C4-2B (cell line): ENCODE results near the gene STT3B.
A peak's percentile ranks its signal among the peaks of the same experiment; 100 is the strongest.

Experiments used
- H3K27ac ChIP-seq: fragments of 450-650 bp; 2 replicates; pipeline ENCODE4 v1.5.1; 2017
- ZFX ChIP-seq: fragments of 450-650 bp; IDR thresholded peaks from 2 replicates; pipeline ENCODE4 v1.6.1; 2017
- TF ChIP-seq, protein P1 (sequence below): fragments of 450-650 bp; conservative IDR thresholded peaks from 2 replicates; pipeline ENCODE4 v1.5.1; 2017; ENCODE audit warnings: mild to moderate bottlenecking

The STT3B gene

DNA sequence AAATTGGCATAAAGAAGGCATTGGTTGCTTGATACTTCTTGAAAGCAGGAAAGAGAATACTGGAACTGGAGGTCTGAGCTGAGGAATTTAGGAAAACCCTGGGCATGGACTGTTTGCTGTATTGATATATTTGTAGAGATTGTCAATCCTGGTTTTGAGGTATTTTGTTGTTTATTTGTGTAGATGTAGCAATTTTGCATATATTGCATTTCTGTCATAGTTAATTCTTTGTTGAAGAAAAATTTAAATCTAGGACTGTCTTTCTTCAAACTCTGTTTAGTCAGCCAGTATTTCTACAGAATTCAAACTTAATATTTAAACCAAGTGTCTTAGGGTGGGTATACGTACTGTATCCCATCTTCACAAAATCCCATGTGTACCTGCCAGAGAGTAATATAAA, 9.5 kb downstream of the STT3B start:
- TF ChIP-seq, protein P1, sequence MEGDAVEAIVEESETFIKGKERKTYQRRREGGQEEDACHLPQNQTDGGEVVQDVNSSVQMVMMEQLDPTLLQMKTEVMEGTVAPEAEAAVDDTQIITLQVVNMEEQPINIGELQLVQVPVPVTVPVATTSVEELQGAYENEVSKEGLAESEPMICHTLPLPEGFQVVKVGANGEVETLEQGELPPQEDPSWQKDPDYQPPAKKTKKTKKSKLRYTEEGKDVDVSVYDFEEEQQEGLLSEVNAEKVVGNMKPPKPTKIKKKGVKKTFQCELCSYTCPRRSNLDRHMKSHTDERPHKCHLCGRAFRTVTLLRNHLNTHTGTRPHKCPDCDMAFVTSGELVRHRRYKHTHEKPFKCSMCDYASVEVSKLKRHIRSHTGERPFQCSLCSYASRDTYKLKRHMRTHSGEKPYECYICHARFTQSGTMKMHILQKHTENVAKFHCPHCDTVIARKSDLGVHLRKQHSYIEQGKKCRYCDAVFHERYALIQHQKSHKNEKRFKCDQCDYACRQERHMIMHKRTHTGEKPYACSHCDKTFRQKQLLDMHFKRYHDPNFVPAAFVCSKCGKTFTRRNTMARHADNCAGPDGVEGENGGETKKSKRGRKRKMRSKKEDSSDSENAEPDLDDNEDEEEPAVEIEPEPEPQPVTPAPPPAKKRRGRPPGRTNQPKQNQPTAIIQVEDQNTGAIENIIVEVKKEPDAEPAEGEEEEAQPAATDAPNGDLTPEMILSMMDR: no peak
- no peak for TF ChIP-seq ZFX
- no peak overlapping the region for H3K27ac ChIP-seq

DNA sequence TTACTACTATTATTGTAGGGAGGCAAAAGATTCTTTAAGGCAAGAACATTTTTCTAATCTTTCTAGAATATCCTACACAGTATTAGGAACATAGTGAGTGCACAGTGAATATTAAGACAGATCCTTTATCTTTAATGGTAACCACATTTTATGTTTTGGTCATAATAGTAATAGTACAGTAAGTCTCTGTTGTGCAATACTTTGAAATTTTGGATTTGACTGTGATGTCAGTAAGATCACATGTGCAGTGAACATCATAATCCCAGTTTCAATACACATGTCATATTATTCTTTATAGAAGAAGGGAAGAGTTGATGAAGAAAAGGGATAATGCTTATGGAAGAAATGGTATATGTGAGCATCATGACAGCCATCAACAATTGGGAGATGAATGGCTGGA, 10.7 kb downstream of the STT3B start:
- H3K27ac ChIP-seq: no peak overlapping the region
- no peak for TF ChIP-seq ZFX
- TF ChIP-seq, protein P1: no peak

DNA sequence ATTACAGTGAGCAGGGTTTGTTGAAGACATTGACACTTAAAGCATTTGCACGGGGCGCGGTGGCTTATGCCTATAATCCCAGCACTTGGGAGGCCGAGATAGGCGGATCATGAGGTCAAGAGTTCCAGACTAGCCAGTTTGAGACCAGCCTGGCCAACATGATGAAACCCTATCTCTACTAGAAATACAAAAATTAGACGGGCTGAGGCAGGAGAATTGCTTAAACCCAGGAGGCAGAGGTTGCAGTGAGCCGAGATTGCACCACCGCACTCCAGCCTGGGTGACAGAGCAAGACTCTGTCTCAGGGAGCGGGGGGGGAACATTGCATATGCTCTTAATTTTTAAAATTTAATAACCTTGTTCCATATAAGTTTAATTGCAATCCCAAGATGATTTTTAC, 11.9 kb downstream of the STT3B start:
- H3K27ac ChIP-seq: no peak overlapping the region
- TF ChIP-seq ZFX: no peak
- TF ChIP-seq, protein P1: no peak

DNA sequence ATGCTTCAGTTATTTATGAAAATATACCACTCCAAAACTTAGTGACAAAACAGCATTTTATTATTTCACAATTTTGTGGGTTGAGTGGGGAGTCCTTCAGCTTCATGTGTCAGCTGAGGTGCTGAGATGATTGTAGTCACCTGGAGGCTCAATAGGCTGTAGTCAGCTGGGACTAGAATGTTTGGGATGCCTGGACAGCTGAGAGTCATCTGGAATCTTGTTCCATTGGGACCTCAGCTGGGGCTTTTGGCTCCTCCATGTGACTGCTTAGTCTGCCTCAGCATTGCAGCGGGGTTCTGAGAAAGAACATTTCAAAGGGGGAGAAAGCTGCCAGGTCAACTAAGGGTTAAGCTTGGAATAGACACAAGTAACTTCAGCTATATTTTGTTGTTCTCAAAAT, 13.4 kb downstream of the STT3B start:
- no peak for TF ChIP-seq ZFX
- TF ChIP-seq, protein P1: no peak
- H3K27ac ChIP-seq: no peak overlapping the region

DNA sequence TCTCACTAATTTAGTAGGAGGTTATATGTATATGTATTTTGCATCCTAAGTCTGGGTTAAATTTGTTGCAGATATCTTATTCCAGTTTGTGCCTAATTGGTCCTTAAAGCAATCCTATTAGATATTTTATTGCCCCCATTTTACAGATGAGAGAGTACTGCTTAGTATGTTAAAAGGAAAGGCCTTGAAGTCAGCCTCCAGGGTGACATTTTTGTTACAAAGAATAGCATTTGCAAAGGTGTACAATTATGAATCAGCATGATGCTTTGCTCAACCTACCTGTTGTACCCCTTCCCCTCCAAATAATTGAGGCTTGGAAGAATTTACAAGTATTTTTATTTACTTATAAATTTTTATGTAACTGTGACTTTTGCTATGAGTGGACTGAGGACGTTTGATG, 14.0 kb downstream of the STT3B start:
- TF ChIP-seq, protein P1: no peak
- TF ChIP-seq ZFX: no peak
- H3K27ac ChIP-seq: no peak overlapping the region

DNA sequence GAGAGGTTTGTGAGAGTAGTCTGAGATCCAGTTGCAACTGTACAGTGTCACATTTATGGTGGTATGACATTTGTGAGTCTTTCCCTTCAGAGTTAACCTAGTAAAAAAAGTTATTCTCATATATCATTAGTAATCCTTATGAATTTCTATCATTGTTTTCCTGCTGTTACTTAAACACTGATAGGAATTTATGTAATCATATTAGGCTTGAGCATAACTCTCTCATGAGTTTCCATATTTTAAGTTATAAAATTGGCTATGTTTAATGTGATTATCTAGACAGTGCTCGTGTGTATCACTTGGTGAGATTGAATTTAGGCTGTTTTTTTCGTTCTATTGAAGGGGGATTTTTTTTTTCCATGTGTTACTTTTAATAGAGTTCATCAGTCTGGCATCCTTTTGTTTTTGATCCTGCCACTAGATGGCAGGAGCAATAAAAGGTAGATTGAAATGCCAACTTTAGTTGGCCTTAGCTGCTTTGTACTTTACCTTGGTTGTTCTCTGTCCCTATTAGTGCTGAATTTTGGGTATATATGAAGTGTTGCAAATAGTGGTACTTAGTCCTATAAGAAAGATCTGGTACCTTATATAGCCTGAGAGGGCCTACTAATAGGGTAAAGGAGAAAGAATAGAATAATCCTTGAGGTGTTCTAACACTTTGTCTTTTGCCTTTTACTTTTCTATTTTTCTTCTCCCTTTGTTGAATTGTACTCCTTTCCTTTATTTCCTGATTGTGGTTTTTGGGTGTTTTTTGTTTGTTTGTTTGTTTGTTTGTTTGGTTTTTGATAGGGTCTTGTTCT, 17.9 kb downstream of the STT3B start:
- no peak overlapping the region for H3K27ac ChIP-seq
- TF ChIP-seq, protein P1: peak; percentile 83
- no peak for TF ChIP-seq ZFX

DNA sequence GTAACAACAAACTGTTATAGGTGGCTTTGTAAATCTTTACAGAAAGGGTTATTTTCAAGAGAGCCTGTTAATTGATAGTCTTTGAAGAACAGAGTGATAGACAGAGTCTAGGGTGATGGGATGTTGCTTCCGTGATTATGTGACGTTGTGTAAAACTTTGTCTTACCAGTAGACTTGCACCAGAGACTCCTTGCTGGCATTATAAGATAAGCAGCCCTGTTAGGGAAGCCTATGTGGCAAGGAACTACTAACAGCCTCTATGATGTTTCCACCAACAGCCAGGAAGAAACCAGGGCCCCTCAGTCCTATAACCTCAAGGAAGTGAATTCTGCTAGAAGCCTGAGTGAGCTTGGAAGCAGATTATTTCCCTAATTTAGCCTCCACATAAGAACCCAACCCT, 18.9 kb downstream of the STT3B start:
- TF ChIP-seq ZFX: no peak
- TF ChIP-seq, protein P1: no peak
- H3K27ac ChIP-seq: no peak overlapping the region
